AG09319 (cell line): ENCODE measurements around the gene KCNJ11.

Experiments
- DNase-seq: peaks from one replicate; pipeline ENCODE4 v3.0.0-alpha.2; 2010; ENCODE audit warnings: low read depth; ENCODE audit errors: extremely low read depth
- TF ChIP-seq, protein P1 (sequence below): IDR thresholded peaks from 2 replicates; pipeline ENCODE4 v1.5.1; 2011; ENCODE audit warnings: low read depth, mild to moderate bottlenecking, inconsistent platforms, low read length, moderate library complexity

Gene KCNJ11

DNA sequence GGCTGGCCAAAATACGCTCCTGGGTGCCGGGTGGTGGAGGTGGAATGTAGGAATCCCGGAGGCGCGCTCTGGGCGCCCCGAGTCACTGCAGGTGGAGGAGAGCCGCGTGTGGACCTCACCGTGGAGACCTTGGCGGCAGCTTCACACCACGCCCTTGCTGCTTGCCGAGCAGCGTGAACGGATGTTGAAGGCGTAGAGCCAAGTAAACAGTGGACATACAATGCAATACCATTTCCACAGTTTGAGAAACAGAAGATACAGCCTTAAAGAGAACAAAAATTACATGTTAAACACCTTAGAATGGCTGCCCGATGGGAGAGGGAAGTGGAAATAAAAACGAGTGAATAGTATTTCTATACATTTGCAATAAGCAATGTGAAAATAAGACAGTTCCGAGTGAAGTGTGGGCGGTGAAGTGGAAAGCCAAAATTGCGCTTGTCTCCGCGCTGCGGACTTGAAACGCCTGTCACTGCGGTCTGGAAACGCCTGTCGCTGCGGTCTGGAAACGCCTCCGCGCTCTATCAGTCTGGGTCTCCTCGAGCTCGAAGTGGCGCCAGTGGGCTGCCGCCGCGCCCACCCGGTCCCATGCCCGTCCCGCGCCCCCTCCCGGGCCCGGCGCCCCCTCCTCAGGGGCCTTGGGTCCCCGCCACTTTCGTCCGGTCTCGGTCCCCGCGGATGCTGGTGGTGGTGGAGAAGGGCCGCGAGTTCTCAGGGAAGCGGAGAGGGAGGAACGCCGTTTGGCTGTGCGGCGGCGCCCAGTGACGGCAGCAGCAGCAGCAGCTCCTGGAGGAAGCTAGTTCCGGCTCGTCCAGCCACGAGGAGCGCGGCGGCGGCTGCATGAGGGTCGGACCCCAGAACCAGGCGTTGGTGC is 35.3 kb downstream of the KCNJ11 start:
- no peak for DNase-seq
- TF ChIP-seq, protein P1, sequence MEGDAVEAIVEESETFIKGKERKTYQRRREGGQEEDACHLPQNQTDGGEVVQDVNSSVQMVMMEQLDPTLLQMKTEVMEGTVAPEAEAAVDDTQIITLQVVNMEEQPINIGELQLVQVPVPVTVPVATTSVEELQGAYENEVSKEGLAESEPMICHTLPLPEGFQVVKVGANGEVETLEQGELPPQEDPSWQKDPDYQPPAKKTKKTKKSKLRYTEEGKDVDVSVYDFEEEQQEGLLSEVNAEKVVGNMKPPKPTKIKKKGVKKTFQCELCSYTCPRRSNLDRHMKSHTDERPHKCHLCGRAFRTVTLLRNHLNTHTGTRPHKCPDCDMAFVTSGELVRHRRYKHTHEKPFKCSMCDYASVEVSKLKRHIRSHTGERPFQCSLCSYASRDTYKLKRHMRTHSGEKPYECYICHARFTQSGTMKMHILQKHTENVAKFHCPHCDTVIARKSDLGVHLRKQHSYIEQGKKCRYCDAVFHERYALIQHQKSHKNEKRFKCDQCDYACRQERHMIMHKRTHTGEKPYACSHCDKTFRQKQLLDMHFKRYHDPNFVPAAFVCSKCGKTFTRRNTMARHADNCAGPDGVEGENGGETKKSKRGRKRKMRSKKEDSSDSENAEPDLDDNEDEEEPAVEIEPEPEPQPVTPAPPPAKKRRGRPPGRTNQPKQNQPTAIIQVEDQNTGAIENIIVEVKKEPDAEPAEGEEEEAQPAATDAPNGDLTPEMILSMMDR = no peak

DNA sequence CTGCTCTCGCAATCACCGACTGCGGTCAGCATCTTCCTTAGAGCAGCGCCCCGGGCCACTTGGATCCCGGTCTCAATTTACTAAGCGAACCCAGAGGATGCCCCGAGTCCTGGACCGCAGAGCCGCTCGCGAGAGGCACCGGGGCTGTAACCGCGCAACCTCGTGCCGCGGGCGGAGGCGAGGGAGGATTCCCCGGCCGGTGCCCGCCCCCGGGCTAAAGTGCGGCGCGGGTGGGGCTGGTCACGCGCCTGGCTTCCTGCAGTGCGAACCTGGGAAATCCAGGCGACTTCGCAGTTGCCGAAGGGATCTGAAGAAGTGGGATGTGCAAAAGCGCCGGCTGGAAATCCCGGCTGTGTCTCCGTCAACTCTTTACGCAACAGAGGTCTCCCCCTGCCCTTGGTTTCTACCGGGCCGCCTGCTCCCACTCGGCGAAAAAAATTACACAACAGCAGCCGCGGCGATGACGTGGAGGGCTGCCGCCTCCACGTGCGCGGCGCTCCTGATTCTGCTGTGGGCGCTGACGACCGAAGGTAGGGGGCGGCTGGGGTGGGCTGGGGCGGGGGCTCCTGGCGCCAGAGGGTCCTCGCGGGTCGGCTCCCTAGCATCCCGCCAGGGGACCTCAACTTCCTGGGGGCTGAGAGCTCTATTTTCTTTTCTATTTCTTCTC is 36.8 kb downstream of the KCNJ11 start, which contains the start of gene NCR3LG1:
TSS of gene NCR3LG1 (plus strand) at position 291 of the 667 bp plus-strand sequence. CDS start at position 461, 170 bp downstream.
- DNase-seq = no peak
- TF ChIP-seq, protein P1 = no peak

DNA sequence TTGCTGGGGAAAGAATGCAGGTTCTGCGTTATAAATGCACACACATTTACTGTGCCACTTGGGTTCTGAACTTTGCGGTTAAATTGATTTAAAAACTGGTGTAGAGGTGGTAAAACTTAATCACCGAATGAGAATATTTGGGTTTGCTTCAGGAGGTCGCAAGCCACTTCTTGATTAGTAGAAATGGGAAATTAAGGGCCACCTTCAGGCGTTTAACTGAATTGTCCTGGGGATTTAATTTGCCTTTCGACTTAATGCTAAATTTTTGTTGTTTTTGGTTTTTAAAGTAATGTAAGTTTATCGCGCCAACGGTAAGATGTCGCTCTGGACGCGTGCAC is 37.3 kb downstream of the KCNJ11 start:
- TF ChIP-seq, protein P1 = peak; percentile 3; the same call in 1 of the 2 replicates
- DNase-seq = no peak

DNA sequence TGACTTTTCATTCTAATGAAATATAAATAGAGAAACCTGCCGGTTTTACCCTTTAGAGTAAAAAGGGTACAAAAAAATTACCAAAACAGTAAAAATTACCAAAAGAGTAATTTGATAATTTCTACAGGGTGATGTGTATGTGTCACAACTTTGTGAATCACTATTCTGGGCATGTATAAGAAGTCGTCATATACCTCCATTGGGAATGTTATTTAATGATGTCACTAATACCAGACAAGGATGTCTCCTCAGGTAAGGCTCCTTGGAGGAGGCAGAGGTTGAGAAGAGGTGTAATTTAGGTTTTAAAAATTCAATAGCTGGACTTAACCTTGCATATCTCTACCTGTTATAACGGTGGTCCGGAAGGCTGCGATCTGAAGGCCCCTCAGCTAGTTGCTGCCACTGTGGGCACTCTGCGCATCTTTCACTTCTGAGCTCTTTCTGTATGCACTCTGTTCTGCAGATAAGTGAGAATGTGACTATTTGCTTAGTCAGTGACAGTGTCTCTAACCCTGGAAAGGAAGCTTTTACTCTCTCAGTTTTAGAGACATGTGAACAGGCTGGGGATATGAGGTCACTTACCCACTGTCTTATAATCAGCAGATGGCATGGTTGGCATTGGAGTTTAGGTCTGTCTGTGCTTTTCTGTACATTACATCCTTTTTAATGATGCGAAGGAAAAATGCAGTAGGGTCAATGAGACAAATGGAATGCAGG is 37.8 kb downstream of the KCNJ11 start:
- TF ChIP-seq, protein P1 = no peak
- no peak for DNase-seq

DNA sequence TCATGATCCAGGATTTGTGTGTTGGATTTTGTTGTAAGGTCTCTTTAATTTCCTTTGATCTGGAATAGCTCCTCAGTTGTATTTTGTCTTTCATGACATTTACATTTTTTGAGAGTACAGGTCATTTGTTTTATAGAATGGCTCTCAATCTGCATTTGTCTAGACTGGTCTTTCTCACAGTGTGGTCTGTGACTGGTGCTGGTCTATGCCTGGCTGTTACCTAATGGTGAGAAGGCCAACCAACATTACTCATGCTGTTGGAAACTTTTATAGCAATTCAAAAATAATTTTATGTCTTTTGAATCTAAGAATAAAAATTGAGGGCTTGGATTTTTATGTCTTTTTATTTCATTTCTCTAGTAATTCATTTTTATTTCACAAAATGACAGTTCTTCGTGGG is 40.8 kb downstream of the KCNJ11 start:
- TF ChIP-seq, protein P1 = no peak
- DNase-seq = no peak

DNA sequence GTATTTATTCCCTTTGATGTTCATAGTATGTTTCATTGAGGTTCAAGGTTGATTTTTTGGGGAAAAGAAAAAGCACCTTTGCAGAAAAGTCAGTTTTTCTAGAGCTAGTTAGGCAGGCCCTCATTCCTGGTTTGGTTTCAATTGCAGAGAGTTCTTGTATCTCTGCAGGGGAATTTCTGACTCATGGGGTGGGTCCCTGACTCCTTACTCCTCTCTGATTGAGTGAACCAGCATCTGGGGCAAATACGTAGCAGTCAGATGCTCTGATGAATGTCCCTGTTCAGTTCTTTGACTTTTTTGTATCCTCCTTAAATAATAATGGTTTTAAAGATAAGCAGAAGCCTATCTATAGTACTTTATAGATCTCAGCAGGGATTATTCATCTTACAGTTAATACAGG is 44.6 kb downstream of the KCNJ11 start:
- peak; percentile 59 for DNase-seq
- TF ChIP-seq, protein P1 = no peak
